Measurements from ENCODE around the gene PDE6A. TPM values are rescaled to one million over a fixed set of nuclear protein-coding genes. Genes with fewer than 3 reads are reported as not detected.

The PDE6A gene
- total and polyA plus RNA-seq, 2 of the 8 experiments (the other 6 are each of a cell fraction or from before 2014, with no cell fraction given): not detected

DNA sequence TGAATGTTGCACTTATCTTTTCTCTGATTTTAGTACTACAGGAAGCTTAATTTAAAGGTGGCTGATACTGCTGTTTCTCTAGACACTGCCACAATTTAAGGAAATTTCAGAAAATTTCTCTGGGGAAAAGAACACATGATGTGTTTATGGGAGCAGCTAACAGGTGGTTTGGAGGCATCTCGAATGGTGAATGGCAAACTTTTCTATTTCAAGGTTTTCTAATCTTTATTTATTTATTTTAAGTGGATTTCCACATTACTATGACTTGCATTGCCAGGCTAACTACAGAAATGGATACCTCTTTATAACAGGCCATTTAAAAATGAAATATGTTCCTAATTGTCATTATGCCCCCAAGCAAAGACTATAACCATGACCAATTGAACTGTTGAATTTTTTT, 50.4 kb downstream of the PDE6A start:
- no peak overlapping the region for H3K56ac ChIP-seq (replicated peaks; ENCODE audit: insufficient read length, low read depth, low read length)
- H3K4me2 ChIP-seq (ENCODE audit: insufficient read depth in 1 of 2, low read depth in 2 of 2, low read length in 2 of 2): no peak overlapping the region
- no peak overlapping the region for H3K23ac ChIP-seq (ENCODE audit: insufficient read length)
- H3K27me3 ChIP-seq (replicated peaks in 1 of 4; ENCODE audit: control insufficient read depth in 3 of 4, extremely low read depth in 1 of 4, insufficient read depth in 3 of 4, low read length in 3 of 4): peaks cover 0 to 2% (median 0%) of the 10 kb centered on the region in 4 experiments; a peak in 1 of 7 replicates
- no peak overlapping the region for H3K9ac ChIP-seq (replicated peaks in 1 of 4; ENCODE audit: extremely low read depth in 1 of 4, low read depth in 3 of 4, low read length in 3 of 4)
- DNase-seq (ENCODE audit: low read depth in 1 of 2, low spot score in 2 of 2): no peak
- H4K5ac ChIP-seq (ENCODE audit: insufficient read length, low read depth, low read length): no peak overlapping the region
- H3K4me3 ChIP-seq (ENCODE audit: extremely low read depth in 1 of 4, insufficient read depth in 2 of 4, low read depth in 3 of 4, low read length in 4 of 4): no peak overlapping the region
- FAIRE-seq: no peak
- no peaks in the 10 kb centered on the region for H3K36me3 ChIP-seq (ENCODE audit: control insufficient read depth in 2 of 4, insufficient read depth in 4 of 4, low read length in 3 of 4)
- no peak overlapping the region for H2BK5ac ChIP-seq (ENCODE audit: low read depth, low read length)
- H3K23me2 ChIP-seq (ENCODE audit: low read depth, low read length): no peaks in the 10 kb centered on the region
- no peak overlapping the region for H2BK12ac ChIP-seq (ENCODE audit: low read depth, low read length)
- H4K20me1 ChIP-seq (replicated peaks in 1 of 2; ENCODE audit: control insufficient read depth in 1 of 2, insufficient read depth in 2 of 2, low read length in 2 of 2): no peaks in the 10 kb centered on the region
- H3K79me2 ChIP-seq (ENCODE audit: control insufficient read depth in 1 of 2, insufficient read depth in 2 of 2, low read length in 2 of 2): no peaks in the 10 kb centered on the region
- WGBS, 2 experiments (ENCODE audit: extremely low coverage in 1 of 2, insufficient coverage in 1 of 2, insufficient read length in 1 of 2, insufficient replicate concordance in 2 of 2, low coverage in 1 of 2, low lambda C conversion rate in 2 of 2, missing lambda C conversion rate in 1 of 2): 91% methylated on average over 1 of the region's 1 CpG; no CpG with 5 or more reads in 1 of the 2 experiments
- no peak overlapping the region for H4K8ac ChIP-seq (ENCODE audit: extremely low read depth, insufficient read depth, low read length)
- H2AK5ac ChIP-seq (ENCODE audit: low read depth, low read length): no peak overlapping the region
- no peak overlapping the region for H3K18ac ChIP-seq (ENCODE audit: extremely low read depth, low read length)
- ChIA-PET CTCF (ENCODE audit: partially characterized antibody) (interaction anchor here (0.7 to 1.6 kb wide), 5 partner anchors 10 to 258 kb away, joined by 3 to 7 read pairs (median 4); no protein-coding TSS in a partner anchor), POLR2A (ENCODE audit: partially characterized antibody) (interaction anchor here (0.6 kb wide), 1 partner anchor 102 kb away, joined by 3 read pairs; no protein-coding TSS in a partner anchor)
- no peak overlapping the region for H2BK20ac ChIP-seq (ENCODE audit: low read length)
- H3K4me1 ChIP-seq (replicated peaks in 1 of 4; ENCODE audit: control insufficient read depth in 3 of 4, insufficient read depth in 4 of 4, low read length in 3 of 4): no peaks in the 10 kb centered on the region
- H3K4ac ChIP-seq (replicated peaks; ENCODE audit: insufficient read length, low read depth, low read length): no peak overlapping the region
- H2BK120ac ChIP-seq (replicated peaks; ENCODE audit: low read depth, low read length): no peak overlapping the region
- H2AFZ ChIP-seq (ENCODE audit: low read length): no peak overlapping the region
- no peak overlapping the region for H3K14ac ChIP-seq (ENCODE audit: insufficient read length)
- no peak overlapping the region for H2BK15ac ChIP-seq (ENCODE audit: low read length)
- no peak overlapping the region for H4K91ac ChIP-seq (replicated peaks; ENCODE audit: insufficient read length, low read length)
- no peak overlapping the region for H3K27ac ChIP-seq (ENCODE audit: low read depth, low read length)
- no peaks in the 10 kb centered on the region for H3K9me3 ChIP-seq (ENCODE audit: insufficient read depth in 2 of 2, low read depth in 1 of 2, low read length in 1 of 2)
- no peaks in the 10 kb centered on the region for H3K79me1 ChIP-seq (ENCODE audit: low read depth, low read length)
